ENCODE measurements around the gene AGFG2.
A peak's percentile ranks its signal among the peaks of the same experiment; 100 is the strongest.

AGFG2 gene

DNA sequence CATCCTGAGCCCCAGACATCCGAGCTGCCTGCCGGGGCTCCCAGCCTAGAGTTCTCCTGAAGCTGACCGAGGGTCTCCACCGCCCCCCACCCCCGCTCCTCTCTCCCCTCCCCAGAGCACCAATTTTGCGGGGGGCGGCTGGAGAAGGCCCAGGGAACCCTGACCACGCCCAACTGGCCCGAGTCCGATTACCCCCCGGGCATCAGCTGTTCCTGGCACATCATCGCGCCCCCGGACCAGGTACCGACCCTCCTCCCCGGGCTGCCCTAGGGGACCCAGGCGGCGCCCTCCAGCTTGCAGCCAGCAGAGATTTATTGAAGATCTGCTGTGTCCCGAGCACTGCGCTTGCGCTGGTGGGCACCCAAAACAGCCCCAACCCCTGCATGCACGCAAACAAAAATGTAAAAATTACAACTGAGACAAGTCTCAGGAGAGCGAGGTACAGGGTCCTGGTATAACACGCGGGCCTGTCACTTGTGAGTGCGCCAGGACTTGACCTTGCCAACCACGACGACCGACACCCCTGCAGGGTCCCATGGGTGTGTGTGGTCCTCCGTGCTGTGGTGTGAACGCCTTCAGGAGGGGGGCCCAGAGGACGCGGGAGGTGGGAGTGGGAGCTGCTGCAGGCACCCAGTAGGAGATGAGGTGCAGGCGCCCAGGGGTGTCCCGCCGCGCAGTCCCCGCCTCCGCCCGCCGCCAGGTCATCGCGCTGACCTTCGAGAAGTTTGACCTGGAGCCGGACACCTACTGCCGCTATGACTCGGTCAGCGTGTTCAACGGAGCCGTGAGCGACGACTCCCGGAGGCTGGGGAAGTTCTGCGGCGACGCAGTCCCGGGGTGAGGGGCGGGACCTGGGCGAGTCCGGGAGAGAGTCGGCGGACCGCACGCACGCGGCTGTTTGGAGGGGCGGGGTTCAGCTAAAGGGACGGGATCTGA is 66.2 kb downstream of the AGFG2 start:
- peak overlapping the region; percentile 81 for H3K4me3 Mint-ChIP-seq
- H3K27ac Mint-ChIP-seq = peak overlapping the region; percentile 43
- H3K4me1 Mint-ChIP-seq (ENCODE audit: low read depth) = peaks cover 47% of the 10 kb centered on the region
- intact Hi-C loops (cut with micrococcal nuclease) = no loop called here
- H3K9me3 Mint-ChIP-seq = no peaks in the 10 kb centered on the region
- H3K36me3 Mint-ChIP-seq (ENCODE audit: low read depth) = no peaks in the 10 kb centered on the region
- peaks cover 55% of the 10 kb centered on the region for H3K27me3 Mint-ChIP-seq

DNA sequence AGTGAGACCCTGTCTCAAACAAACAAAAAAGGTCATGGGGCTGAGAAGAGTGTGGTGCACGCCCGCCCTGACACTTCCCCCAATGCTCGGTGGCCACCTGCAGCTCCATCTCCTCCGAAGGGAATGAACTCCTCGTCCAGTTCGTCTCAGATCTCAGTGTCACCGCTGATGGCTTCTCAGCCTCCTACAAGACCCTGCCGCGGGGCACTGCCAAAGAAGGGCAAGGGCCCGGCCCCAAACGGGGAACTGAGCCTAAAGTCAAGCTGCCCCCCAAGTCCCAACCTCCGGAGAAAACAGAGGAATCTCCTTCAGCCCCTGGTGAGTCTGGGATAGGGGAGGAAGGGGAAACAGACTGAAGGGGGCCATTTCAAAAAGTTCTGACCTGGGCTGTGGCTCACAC is 67.3 kb downstream of the AGFG2 start:
- Mint-ChIP-seq H3K4me1 (ENCODE audit: low read depth) (peaks cover 54% of the 10 kb centered on the region), H3K27ac (peak overlapping the region; percentile 43), H3K36me3 (ENCODE audit: low read depth) (no peaks in the 10 kb centered on the region), H3K27me3 (peaks cover 48% of the 10 kb centered on the region), H3K9me3 (no peaks in the 10 kb centered on the region), H3K4me3 (no peak overlapping the region)
- intact Hi-C loops (cut with micrococcal nuclease) = no loop called here

DNA sequence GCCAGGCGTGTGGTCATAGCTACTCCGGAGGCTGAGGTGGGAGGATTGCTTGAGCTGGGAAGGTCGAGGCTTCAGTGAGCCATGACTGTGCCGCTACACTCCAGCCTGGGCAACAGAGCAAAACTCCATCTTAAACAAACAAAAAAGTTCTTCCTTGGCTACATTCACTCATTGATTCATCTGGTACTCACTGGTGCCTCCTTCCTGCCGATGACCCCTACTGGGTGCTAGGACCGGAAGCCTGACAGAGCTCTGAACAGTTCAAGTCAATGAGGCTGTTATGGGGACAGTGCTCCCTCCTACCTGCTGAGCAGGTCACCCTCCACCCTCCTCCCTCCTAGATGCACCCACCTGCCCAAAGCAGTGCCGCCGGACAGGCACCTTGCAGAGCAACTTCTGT is 68.1 kb downstream of the AGFG2 start:
- Mint-ChIP-seq H3K27ac (no peak overlapping the region), H3K4me3 (no peak overlapping the region), H3K36me3 (ENCODE audit: low read depth) (peaks cover 5% of the 10 kb centered on the region), H3K27me3 (peaks cover 42% of the 10 kb centered on the region), H3K4me1 (ENCODE audit: low read depth) (peaks cover 56% of the 10 kb centered on the region), H3K9me3 (no peaks in the 10 kb centered on the region)
- intact Hi-C loops (cut with micrococcal nuclease) = no loop called here

DNA sequence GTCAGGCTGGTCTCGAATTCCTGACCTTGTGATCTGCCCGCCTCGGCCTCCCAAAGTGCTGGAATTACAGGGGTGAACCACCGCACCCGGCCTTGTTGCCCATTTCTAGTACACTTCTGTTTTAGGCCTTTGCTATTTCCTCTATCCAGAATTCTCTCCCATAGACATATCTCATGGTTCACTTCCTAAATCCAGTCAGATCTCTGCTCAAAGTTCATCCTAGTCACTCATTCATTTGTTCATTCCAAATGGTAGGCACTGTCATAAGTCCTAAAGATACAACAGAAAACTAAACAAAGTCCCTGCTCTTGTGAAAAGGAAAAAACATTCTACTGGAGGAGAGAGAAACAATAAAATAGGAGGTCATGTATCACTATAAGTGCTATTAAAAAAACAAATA is 71.0 kb downstream of the AGFG2 start:
- Mint-ChIP-seq H3K9me3 (no peaks in the 10 kb centered on the region), H3K27ac (peak overlapping the region; percentile 66), H3K36me3 (ENCODE audit: low read depth) (peaks cover 22% of the 10 kb centered on the region), H3K27me3 (peaks cover 22% of the 10 kb centered on the region), H3K4me1 (ENCODE audit: low read depth) (peaks cover 53% of the 10 kb centered on the region), H3K4me3 (no peak overlapping the region)
- intact Hi-C loops (cut with micrococcal nuclease) = no loop called here

DNA sequence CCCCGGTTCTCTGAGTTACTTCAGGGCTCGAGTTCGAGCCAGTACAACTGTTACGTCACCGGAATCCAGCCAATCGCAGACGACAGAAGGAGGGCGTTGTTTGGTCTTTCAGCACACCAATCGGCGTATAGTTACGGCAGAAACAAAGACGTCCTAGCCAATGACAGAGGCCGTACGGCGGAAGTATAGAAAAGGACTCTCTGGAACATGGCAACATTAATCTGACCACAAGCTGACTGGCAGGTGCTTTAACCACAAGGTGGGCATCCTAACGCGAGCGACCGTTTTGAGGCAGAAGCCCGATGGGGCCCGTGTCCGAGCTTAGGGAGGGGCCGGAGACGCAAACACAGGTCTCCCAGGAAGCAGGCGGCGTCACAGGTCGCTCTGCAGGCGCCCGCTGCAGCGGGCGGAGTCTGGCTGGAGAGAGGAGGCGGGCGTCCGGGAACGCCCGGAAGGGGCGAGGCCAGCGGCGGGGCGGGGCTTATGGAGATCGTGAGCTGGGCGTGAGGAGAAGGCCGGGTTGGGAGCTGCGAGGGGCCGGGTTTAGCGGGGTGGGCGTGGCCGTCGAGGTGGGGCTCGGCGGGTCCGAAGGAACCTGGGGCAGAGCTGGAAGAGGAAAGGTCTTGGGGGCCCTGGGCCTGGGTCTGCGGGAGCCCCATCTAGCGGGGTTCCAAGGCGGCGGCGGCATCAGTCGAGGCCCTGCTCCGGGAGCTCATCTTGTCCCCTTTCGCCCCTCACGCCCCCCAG is 73.2 kb downstream of the AGFG2 start, which contains the start of gene MOSPD3:
TSS of gene MOSPD3 (plus strand) at position 558 of the 747 bp plus-strand sequence. CDS start 252 bp downstream, outside the sequence.
- peaks cover 7% of the 10 kb centered on the region for H3K27me3 Mint-ChIP-seq
- intact Hi-C loops (cut with micrococcal nuclease) = loop anchor here (1.0 to 2.0 kb wide), 2 partner anchors 15 to 62 kb away; no protein-coding TSS in a partner anchor
- H3K36me3 Mint-ChIP-seq (ENCODE audit: low read depth) = peaks cover 28% of the 10 kb centered on the region
- peaks cover 38% of the 10 kb centered on the region for H3K4me1 Mint-ChIP-seq (ENCODE audit: low read depth)
- peak within 1 kb of the TSS; percentile 96 for H3K4me3 Mint-ChIP-seq
- H3K9me3 Mint-ChIP-seq = no peaks in the 10 kb centered on the region
- peak within 1 kb of the TSS; percentile 100 for H3K27ac Mint-ChIP-seq

DNA sequence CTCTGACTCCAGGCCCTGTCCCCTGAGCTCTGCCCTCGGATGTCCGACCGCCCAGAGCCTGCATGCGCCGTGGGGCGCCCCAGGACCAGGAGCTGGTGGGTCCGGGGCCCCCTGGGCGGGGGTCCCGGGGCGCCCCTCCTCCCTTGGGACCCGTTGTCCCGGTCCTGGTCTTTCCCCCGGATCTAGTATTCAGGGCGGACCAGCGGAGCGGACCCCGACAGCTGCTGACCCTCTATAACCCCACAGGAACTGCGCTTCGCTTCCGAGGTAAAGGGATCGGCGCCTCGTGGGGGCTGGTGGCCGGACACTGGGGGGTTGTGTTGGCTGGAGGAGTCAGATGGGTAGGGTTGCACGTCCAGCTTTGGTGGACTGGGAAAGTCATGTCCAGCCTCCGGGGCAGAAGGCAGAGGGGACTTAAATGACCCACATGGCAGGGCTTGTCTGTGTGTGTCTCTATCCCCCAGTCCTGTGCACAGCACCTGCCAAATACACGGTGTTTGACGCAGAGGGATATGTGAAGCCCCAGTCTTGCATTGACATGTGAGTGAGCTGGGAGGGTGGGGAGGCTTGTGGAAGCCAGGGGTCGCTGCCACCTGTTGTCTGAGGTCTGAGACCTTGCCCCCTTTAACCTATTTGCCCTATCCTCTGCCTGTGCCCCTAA is 73.9 kb downstream of the AGFG2 start:
- Mint-ChIP-seq H3K27ac (peak overlapping the region; percentile 100), H3K4me3 (peak overlapping the region; percentile 96), H3K27me3 (peaks cover 2% of the 10 kb centered on the region), H3K4me1 (ENCODE audit: low read depth) (peaks cover 38% of the 10 kb centered on the region), H3K36me3 (ENCODE audit: low read depth) (peaks cover 28% of the 10 kb centered on the region), H3K9me3 (no peaks in the 10 kb centered on the region)
- intact Hi-C loops (cut with micrococcal nuclease) = loop anchor here (1.0 to 2.0 kb wide), 2 partner anchors 14 to 61 kb away; no protein-coding TSS in a partner anchor

DNA sequence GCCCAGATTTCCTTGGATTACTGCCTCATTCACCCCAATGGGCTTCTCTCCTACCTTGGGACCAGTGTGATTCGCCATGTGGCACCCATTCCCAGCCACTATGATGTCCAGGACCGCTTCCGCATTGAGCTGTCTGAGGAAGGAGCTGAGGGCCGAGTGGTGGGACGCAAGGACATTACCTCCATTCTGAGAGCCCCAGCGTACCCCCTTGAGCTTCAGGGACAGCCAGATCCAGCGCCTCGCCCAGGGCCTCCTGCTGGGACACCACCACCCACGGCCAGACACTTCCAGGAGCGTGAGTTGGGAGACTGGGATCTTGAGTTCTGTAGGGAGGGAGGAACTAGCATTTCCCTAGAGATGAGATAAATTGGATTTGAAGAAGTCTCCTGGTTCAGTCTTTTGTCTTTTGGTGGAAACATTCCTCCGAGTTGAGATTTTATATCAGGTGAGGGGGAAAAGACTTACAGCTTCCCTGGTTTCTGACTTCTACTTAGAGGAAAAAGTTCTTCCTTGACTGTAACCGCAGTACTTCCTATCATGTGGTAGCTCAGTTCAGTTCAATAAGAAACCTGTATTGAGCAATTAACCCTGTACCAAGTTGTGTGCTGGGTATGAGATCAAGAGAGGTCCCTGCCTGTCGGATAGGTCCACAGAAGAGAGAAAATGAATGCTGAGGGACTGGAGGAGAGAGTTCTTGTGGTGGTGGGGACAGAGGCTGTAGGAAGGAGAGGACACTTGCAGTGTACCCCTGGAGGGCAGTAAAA is 74.6 kb downstream of the AGFG2 start:
- intact Hi-C loops (cut with micrococcal nuclease) = loop anchor here (2.0 kb wide), 1 partner anchor 13 kb away; no protein-coding TSS in a partner anchor
- Mint-ChIP-seq H3K4me3 (peak overlapping the region; percentile 96), H3K27ac (peak overlapping the region; percentile 68), H3K4me1 (ENCODE audit: low read depth) (peaks cover 38% of the 10 kb centered on the region), H3K27me3 (peaks cover 2% of the 10 kb centered on the region), H3K9me3 (no peaks in the 10 kb centered on the region), H3K36me3 (ENCODE audit: low read depth) (peaks cover 28% of the 10 kb centered on the region)

DNA sequence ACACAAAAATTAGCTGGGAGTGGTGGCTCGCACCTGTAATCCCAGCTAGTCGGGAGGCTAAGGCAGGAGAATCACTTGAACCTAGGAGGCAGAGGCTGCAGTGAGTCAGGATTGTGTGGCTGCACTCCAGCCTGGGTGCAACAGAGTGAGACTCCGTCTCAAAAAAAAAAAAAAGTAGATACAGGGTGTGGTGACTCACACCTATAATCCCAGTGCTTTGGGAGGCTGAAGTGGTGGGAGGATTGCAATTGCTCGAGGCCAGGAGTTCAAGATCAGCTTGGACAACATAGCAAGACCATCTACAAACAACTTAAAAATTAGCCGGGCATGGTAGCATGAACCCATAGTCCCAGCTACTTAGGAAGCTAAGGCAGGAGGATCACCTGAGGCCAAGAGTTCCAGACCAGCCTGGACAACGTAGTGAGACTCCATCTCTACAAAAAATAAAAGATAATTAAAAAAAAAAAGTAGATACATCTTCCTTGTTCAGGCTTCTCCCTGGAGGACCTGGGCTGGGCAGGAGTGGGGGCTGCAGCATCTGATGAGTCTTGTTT is 75.4 kb downstream of the AGFG2 start:
- H3K36me3 Mint-ChIP-seq (ENCODE audit: low read depth) = peaks cover 28% of the 10 kb centered on the region
- H3K27ac Mint-ChIP-seq = peak overlapping the region; percentile 68
- intact Hi-C loops (cut with micrococcal nuclease) = no loop called here
- H3K4me1 Mint-ChIP-seq (ENCODE audit: low read depth) = peaks cover 36% of the 10 kb centered on the region
- peak overlapping the region; percentile 96 for H3K4me3 Mint-ChIP-seq
- H3K9me3 Mint-ChIP-seq = no peaks in the 10 kb centered on the region
- peaks cover 2% of the 10 kb centered on the region for H3K27me3 Mint-ChIP-seq

Data from dendritic cell treated with granulocyte-macrophage colony-stimulating factor and Interleukin-4, amounts not matched to agents 40 ng/mL and 50 ng/mL, for 4 days (primary cell).